Right lobe of liver (tissue), 4 donors: ENCODE measurements around the gene CCDC167.

Source experiments
- POLR2A ChIP-seq: fragments of 450-650 bp; IDR thresholded peaks from one replicate; pipeline ENCODE4 v1.6.1; 2017; ENCODE audit warnings: antibody characterized with exemption, mild to moderate bottlenecking
- TF ChIP-seq, protein P1 (sequence below), 4 donors: fragments of 200-600 bp in 3 of 4; fragments of 450-650 bp in 1 of 4; IDR thresholded peaks; one replicate each; pipeline versions ENCODE4 v1.5.1 to v1.8.0; 2016 to 2022; ENCODE audit warnings: antibody characterized with exemption in 4 of 4, mild to moderate bottlenecking in 2 of 4
- donor health status: DM: no; HTN: no; CAD: no.
- donor health status: DM: no; HTN: no; CAD: no.
- donor health status: DM: no; HTN: yes; CAD: no.

DNA sequence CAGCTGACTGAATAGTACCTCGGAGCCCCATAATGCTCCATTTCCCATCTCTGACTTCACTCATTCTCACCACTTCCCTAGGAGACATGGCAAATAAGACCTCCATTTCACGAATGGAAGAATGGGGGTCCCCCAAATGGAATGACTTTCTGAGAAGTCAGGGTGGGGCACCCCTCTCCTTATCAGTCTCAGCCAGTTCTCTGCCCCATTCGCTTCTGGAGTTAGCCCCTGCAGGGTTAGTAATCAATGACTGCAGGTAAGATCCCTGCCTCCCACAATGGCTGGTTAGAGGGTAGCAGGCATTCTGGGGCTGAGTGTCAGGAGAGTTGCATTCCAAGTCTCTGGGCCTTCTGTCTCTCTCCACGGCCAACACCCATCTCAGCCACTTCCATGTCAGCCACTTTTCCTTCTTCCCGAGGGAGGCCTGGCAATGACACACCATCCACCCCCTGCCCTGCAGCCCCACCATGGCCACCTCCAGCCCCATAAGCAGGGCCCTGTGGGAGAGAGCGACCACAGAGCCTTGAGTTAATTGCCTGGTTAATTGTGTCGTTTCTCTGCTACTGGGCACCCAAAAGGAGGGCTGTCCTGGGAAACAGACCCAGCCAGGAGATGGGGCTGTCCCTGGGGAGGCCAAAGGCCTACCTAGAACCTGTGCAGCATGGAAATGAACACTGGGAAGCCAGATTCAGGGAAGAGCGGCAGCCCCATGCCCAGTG is 13.4 kb downstream of the CCDC167 start:
- TF ChIP-seq, protein P1, sequence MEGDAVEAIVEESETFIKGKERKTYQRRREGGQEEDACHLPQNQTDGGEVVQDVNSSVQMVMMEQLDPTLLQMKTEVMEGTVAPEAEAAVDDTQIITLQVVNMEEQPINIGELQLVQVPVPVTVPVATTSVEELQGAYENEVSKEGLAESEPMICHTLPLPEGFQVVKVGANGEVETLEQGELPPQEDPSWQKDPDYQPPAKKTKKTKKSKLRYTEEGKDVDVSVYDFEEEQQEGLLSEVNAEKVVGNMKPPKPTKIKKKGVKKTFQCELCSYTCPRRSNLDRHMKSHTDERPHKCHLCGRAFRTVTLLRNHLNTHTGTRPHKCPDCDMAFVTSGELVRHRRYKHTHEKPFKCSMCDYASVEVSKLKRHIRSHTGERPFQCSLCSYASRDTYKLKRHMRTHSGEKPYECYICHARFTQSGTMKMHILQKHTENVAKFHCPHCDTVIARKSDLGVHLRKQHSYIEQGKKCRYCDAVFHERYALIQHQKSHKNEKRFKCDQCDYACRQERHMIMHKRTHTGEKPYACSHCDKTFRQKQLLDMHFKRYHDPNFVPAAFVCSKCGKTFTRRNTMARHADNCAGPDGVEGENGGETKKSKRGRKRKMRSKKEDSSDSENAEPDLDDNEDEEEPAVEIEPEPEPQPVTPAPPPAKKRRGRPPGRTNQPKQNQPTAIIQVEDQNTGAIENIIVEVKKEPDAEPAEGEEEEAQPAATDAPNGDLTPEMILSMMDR (IDR thresholded peaks at IDR 0.05): no peak
- no peak for TF ChIP-seq POLR2A
